Cerebellar cortex (tissue), 1 donor: ENCODE results near the gene ATP6V0E2.
"Not testable (repeated sequence)": the region's sequence is repeated elsewhere in the genome, so short reads cannot be mapped to it uniquely, and the experiment has no call there.

Source experiments
- DNase-seq: peaks from one replicate; pipeline ENCODE4 v3.0.0-alpha.2; 2015; ENCODE audit warnings: low spot score

Gene ATP6V0E2

GRCh38 chr7:149879766-149880637 lies 6.2 kb downstream of the ATP6V0E2 start:
- peak; percentile 96 for DNase-seq

GRCh38 chr7:149880638-149881311 lies 7.0 kb downstream of the ATP6V0E2 start:
- peak; percentile 58 for DNase-seq

GRCh38 chr7:149881328-149882247 lies 7.8 kb downstream of the ATP6V0E2 start:
- DNase-seq, result no peak

GRCh38 chr7:149882248-149883047 lies 8.7 kb downstream of the ATP6V0E2 start:
- peak; percentile 54 for DNase-seq

- DNase-seq, result no peak
Measured at GRCh38 chr7:149883048-149883438, 9.3 kb downstream of the ATP6V0E2 start.

- peak; percentile 83 for DNase-seq
Measured at GRCh38 chr7:149883452-149883861, 9.7 kb downstream of the ATP6V0E2 start.

GRCh38 chr7:149884016-149884415 lies 10.2 kb downstream of the ATP6V0E2 start:
- DNase-seq, result peak; percentile 83

- no peak for DNase-seq
Measured at GRCh38 chr7:149884541-149884940, 10.8 kb downstream of the ATP6V0E2 start.

- DNase-seq, result no peak
Measured at GRCh38 chr7:149885191-149886017, 11.6 kb downstream of the ATP6V0E2 start.

GRCh38 chr7:149886018-149886415 lies 12.2 kb downstream of the ATP6V0E2 start:
- no peak for DNase-seq

- DNase-seq, result peak; percentile 50
Measured at GRCh38 chr7:149887311-149887710, 13.5 kb downstream of the ATP6V0E2 start.

GRCh38 chr7:149890715-149891114 lies 16.9 kb downstream of the ATP6V0E2 start:
- DNase-seq, result not testable (repeated sequence)

- not testable (repeated sequence) for DNase-seq
Measured at GRCh38 chr7:149894957-149895356, 21.2 kb downstream of the ATP6V0E2 start.

- DNase-seq, result peak; percentile 20
Measured at GRCh38 chr7:149907776-149908376, 34.1 kb downstream of the ATP6V0E2 start.

GRCh38 chr7:149910219-149910618 lies 36.5 kb downstream of the ATP6V0E2 start:
- not testable (repeated sequence) for DNase-seq

GRCh38 chr7:149912126-149912525 lies 38.4 kb downstream of the ATP6V0E2 start:
- DNase-seq, result not testable (repeated sequence)

- not testable (repeated sequence) for DNase-seq
Measured at GRCh38 chr7:149926414-149926813, 52.6 kb downstream of the ATP6V0E2 start.
